Measurements from ENCODE around the gene ARHGAP6. TPM values are rescaled to one million over a fixed set of nuclear protein-coding genes. Genes with fewer than 3 reads are reported as not detected.

The ARHGAP6 gene
- total and polyA plus RNA-seq, 2 of the 13 experiments (the other 11 are each of a cell fraction or from before 2014, with no cell fraction given), result 0.11 TPM; not detected in 1

- H3K4me3 ChIP-seq (replicated peaks in 1 of 3; ENCODE audit: insufficient read depth in 1 of 3, low read depth in 2 of 3, low read length in 3 of 3), result no peak overlapping the region
- POLR2A ChIA-PET, result no interaction called here
- in situ Hi-C loops (cut with HindIII; ENCODE audit: extremely low pct_ligation_motif_present, low pct_unique_long_range_greater_than_20kb), result loop anchor here (5.0 kb wide), 1 partner anchor 235 kb away; no protein-coding TSS in a partner anchor
- ATAC-seq (no peak), FAIRE-seq (no peak), DNase-seq (ENCODE audit: low spot score) (no peak)
- intact Hi-C loops (cut with micrococcal nuclease; ENCODE audit: unreplicated experiment), result loop anchor here (1.0 to 2.0 kb wide), 4 partner anchors 192 to 376 kb away; no protein-coding TSS in a partner anchor
- no peak overlapping the region for H3K27ac ChIP-seq (ENCODE audit: extremely low read length, insufficient read depth, low read length)
- CTCF ChIA-PET (ENCODE audit: low intra/inter-chr PET ratio, low total read pairs), result interaction anchor here (1.2 to 2.9 kb wide), 7 partner anchors 26 to 388 kb away, joined by 4 to 32 read pairs (median 6); no protein-coding TSS in a partner anchor
- BruUV-seq (replicated peaks), result no TSS peak
- H3K9ac ChIP-seq (ENCODE audit: insufficient read depth, low read depth, low read length), result no peak overlapping the region
- H4K20me1 ChIP-seq (ENCODE audit: insufficient read depth, low read length), result no peaks in the 10 kb centered on the region
- no peaks in the 10 kb centered on the region for H3K4me1 ChIP-seq (ENCODE audit: insufficient read depth, low read length)
- no peaks in the 10 kb centered on the region for H3K79me2 ChIP-seq (ENCODE audit: insufficient read depth, low read length)
- no peak for TF ChIP-seq RERE (CRISPR knock-in tag; IDR thresholded peaks at IDR 0.05; ENCODE audit: low read depth)
- TF ChIP-seq ZNF430 (CRISPR knock-in tag; IDR thresholded peaks at IDR 0.05), result no peak
- TF ChIP-seq NFIB (CRISPR knock-in tag; IDR thresholded peaks at IDR 0.05; ENCODE audit: borderline replicate concordance), result no peak
- TF ChIP-seq ZFYVE20 (CRISPR knock-in tag; IDR thresholded peaks at IDR 0.05; ENCODE audit: borderline replicate concordance, low read depth), result no peak
- no peak for TF ChIP-seq PRDM4 (CRISPR knock-in tag; IDR thresholded peaks at IDR 0.05; ENCODE audit: borderline replicate concordance)
- TF ChIP-seq HNRNPLL (IDR thresholded peaks at IDR 0.05; ENCODE audit: low read depth, low read length, poor library complexity, severe bottlenecking), result no peak
- TF ChIP-seq HNF4A (CRISPR knock-in tag; IDR thresholded peaks at IDR 0.05), result no peak
- no peak for TF ChIP-seq ZNF703 (CRISPR knock-in tag; IDR thresholded peaks at IDR 0.05; ENCODE audit: borderline replicate concordance)
- no peak for TF ChIP-seq ZNF20 (CRISPR knock-in tag; IDR thresholded peaks at IDR 0.05)
- TF ChIP-seq JUN (CRISPR knock-in tag; IDR thresholded peaks at IDR 0.05), result no peak
- no peak overlapping the region for H3K4me2 ChIP-seq (ENCODE audit: low read depth, low read length)
- H2AFZ ChIP-seq (ENCODE audit: low read length), result no peak overlapping the region
- no peaks in the 10 kb centered on the region for H3K27me3 ChIP-seq (ENCODE audit: control insufficient read depth in 1 of 2, insufficient read depth in 2 of 2, low read length in 2 of 2)
- no peaks in the 10 kb centered on the region for H3K36me3 ChIP-seq (replicated peaks in 1 of 2; ENCODE audit: control insufficient read depth in 1 of 2, insufficient read depth in 2 of 2, low read length in 2 of 2)
- no peaks in the 10 kb centered on the region for H3K9me3 ChIP-seq (ENCODE audit: low read length)
Observed at GRCh38 chrX:11532291-11533078, 133.2 kb downstream of the ARHGAP6 start.

Measured in HepG2 (cell line).